ENCODE measurements around the gene ULBP1. TPM values are rescaled to one million over a fixed set of nuclear protein-coding genes. Genes with fewer than 3 reads are reported as not detected.
"Not testable (repeated sequence)": the region's sequence is repeated elsewhere in the genome, so short reads cannot be mapped to it uniquely, and the experiment has no call there.

Gene ULBP1
- total RNA-seq, 1 donor from 2014 or later = under 0.01 TPM

GRCh38 chr6:149933036-149933435, 30.7 kb upstream of the ULBP1 start:
- DNase-seq (ENCODE audit: low read depth in 2 of 2) = no peak

- DNase-seq (ENCODE audit: low read depth in 2 of 2) = no peak
These were observed 30.3 kb upstream of the ULBP1 start for GRCh38 chr6:149933461-149933860.

- peak; percentile 64 to 70 for DNase-seq (ENCODE audit: low read depth in 2 of 2)
These were observed 29.2 kb upstream of the ULBP1 start for GRCh38 chr6:149934249-149935156.

- no peak for DNase-seq (ENCODE audit: low read depth in 2 of 2)
These were observed 28.5 kb upstream of the ULBP1 start for GRCh38 chr6:149935246-149935645.

GRCh38 chr6:149935668-149936067, 28.1 kb upstream of the ULBP1 start:
- no peak for DNase-seq (ENCODE audit: low read depth in 2 of 2)

- DNase-seq (ENCODE audit: low read depth in 2 of 2) = no peak
These were observed 27.0 kb upstream of the ULBP1 start for GRCh38 chr6:149936743-149937142.

- not testable (repeated sequence) for DNase-seq (ENCODE audit: low read depth in 2 of 2)
These were observed 25.7 kb upstream of the ULBP1 start for GRCh38 chr6:149938013-149938570.

- DNase-seq (ENCODE audit: low read depth in 2 of 2) = no peak
These were observed 25.0 kb upstream of the ULBP1 start for GRCh38 chr6:149938571-149939355.

GRCh38 chr6:149939356-149939648, 24.4 kb upstream of the ULBP1 start:
- DNase-seq (ENCODE audit: low read depth in 2 of 2) = no peak

GRCh38 chr6:149939909-149940671, 23.7 kb upstream of the ULBP1 start:
- DNase-seq (ENCODE audit: low read depth in 2 of 2) = no peak

GRCh38 chr6:149940672-149940982, 23.1 kb upstream of the ULBP1 start:
- no peak for DNase-seq (ENCODE audit: low read depth in 2 of 2)

- peak; percentile 63 to 97 for DNase-seq (ENCODE audit: low read depth in 2 of 2)
These were observed 21.9 kb upstream of the ULBP1 start, which contains the start of gene ULBP2 for GRCh38 chr6:149941583-149942460. Gene ULBP2 (plus strand): TSS chr6:149942014. CDS start chr6:149942073, 59 bp downstream.

GRCh38 chr6:149942461-149942829, 21.3 kb upstream of the ULBP1 start:
- no peak for DNase-seq (ENCODE audit: low read depth in 2 of 2)

- DNase-seq (ENCODE audit: low read depth in 2 of 2) = not testable (repeated sequence)
These were observed 20.4 kb upstream of the ULBP1 start for GRCh38 chr6:149943321-149943720.

- DNase-seq (ENCODE audit: low read depth in 2 of 2) = not testable (repeated sequence)
These were observed 18.5 kb upstream of the ULBP1 start for GRCh38 chr6:149945276-149945675.

- not testable (repeated sequence) for DNase-seq (ENCODE audit: low read depth in 2 of 2)
These were observed 17.1 kb upstream of the ULBP1 start for GRCh38 chr6:149946631-149947030.

- not testable (repeated sequence) for DNase-seq (ENCODE audit: low read depth in 2 of 2)
These were observed 16.2 kb upstream of the ULBP1 start for GRCh38 chr6:149947533-149947932.

- DNase-seq (ENCODE audit: low read depth in 2 of 2) = no peak
These were observed 15.7 kb upstream of the ULBP1 start for GRCh38 chr6:149948011-149948410.

- no peak for DNase-seq (ENCODE audit: low read depth in 2 of 2)
These were observed 15.1 kb upstream of the ULBP1 start for GRCh38 chr6:149948616-149949015.

- no peak for DNase-seq (ENCODE audit: low read depth in 2 of 2)
These were observed 13.3 kb upstream of the ULBP1 start for GRCh38 chr6:149950423-149950822.

GRCh38 chr6:149951096-149951495, 12.6 kb upstream of the ULBP1 start:
- no peak for DNase-seq (ENCODE audit: low read depth in 2 of 2)

Measured in dermis microvascular lymphatic vessel endothelial cell (primary cell).